Neural cell (in vitro differentiated cells): ENCODE data around the gene UQCRH. TPM values are rescaled to one million over a fixed set of nuclear protein-coding genes. Genes with fewer than 3 reads are reported as not detected.

Experiments used
- H2AFZ ChIP-seq: fragments of 200-600, 300-800 bp; sonication (generic), shearing (Covaris generic); 2 replicates; pipeline ENCODE4 v1.6.0; 2014; ENCODE audit warnings: low read depth, mild to moderate bottlenecking, antibody characterized with exemption, low read length, moderate library complexity
- H3F3A ChIP-seq: fragments of 200-600 bp; shearing (Covaris generic); 2 replicates; pipeline ENCODE4 v1.6.1; 2016; ENCODE audit warnings: mild to moderate bottlenecking, moderate library complexity, mixed read lengths, antibody characterized with exemption, low read length; ENCODE audit not compliant: insufficient read depth, poor library complexity, severe bottlenecking
- H3K27ac ChIP-seq: fragments of 200-600, 300-800 bp; sonication (generic), shearing (Covaris generic); 2 replicates; pipeline ENCODE4 v1.5.1; 2014; ENCODE audit warnings: mild to moderate bottlenecking, low read length, moderate library complexity
- H3K27me3 ChIP-seq: fragments of 300-800, 200-600 bp; sonication (generic), shearing (Covaris generic); 2 replicates; pipeline ENCODE4 v1.6.0; 2014; ENCODE audit warnings: mild to moderate bottlenecking, low read depth, low read length, moderate library complexity; ENCODE audit not compliant: insufficient read depth
- H3K36me3 ChIP-seq: fragments of 300-800, 200-600 bp; sonication (generic), shearing (Covaris generic); 2 replicates; pipeline ENCODE4 v1.5.1; 2014; ENCODE audit warnings: mild to moderate bottlenecking, antibody characterized with exemption, low read length, moderate library complexity; ENCODE audit not compliant: insufficient read depth
- H3K4me2 ChIP-seq: fragments of 300-800, 200-600 bp; sonication (generic), shearing (Covaris generic); 2 replicates; pipeline ENCODE4 v1.6.0; 2014; ENCODE audit warnings: mild to moderate bottlenecking, low read length
- H3K4me3 ChIP-seq: fragments of 300-800, 200-600 bp; sonication (generic), shearing (Covaris generic); 2 replicates; pipeline ENCODE4 v1.5.1; 2014; ENCODE audit warnings: mild to moderate bottlenecking, low read length, moderate library complexity
- H3K79me2 ChIP-seq: fragments of 200-600 bp; shearing (Covaris generic); replicated peaks from 2 replicates; pipeline ENCODE4 v1.6.0; 2014; ENCODE audit warnings: mild to moderate bottlenecking, low read length, moderate library complexity; ENCODE audit not compliant: insufficient read depth
- H3K9ac ChIP-seq: fragments of 300-800, 200-600 bp; sonication (generic), shearing (Covaris generic); 2 replicates; pipeline ENCODE4 v1.6.1; 2016; ENCODE audit warnings: mild to moderate bottlenecking, low read length, mixed read lengths
- H3K9me2 ChIP-seq: fragments of 200-600 bp; shearing (Covaris generic); 2 replicates; pipeline ENCODE4 v1.6.1; 2016; ENCODE audit warnings: mild to moderate bottlenecking, low read length, mixed read lengths; ENCODE audit not compliant: insufficient read depth
- H3K9me3 ChIP-seq: fragments of 200-600, 300-800 bp; sonication (generic), shearing (Covaris generic); 2 replicates; pipeline ENCODE4 v1.6.1; 2016; ENCODE audit warnings: mild to moderate bottlenecking, mixed run types, low read length, moderate library complexity, mixed read lengths
- H4K20me1 ChIP-seq: fragments of 200-600 bp; shearing (Covaris generic); 2 replicates; pipeline ENCODE4 v1.6.1; 2016; ENCODE audit warnings: mild to moderate bottlenecking, mixed run types; ENCODE audit not compliant: insufficient read depth
- CTCF ChIP-seq: fragments of 450-650 bp; IDR thresholded peaks from 2 replicates; pipeline ENCODE4 v1.5.1; 2014; ENCODE audit warnings: antibody characterized with exemption, mild to moderate bottlenecking, moderate library complexity; ENCODE audit not compliant: poor library complexity, severe bottlenecking
- EP300 ChIP-seq: fragments of 450-650 bp; conservative IDR thresholded peaks from 2 replicates; pipeline ENCODE4 v1.6.1; 2014; ENCODE audit warnings: antibody characterized with exemption, mild to moderate bottlenecking, moderate library complexity; ENCODE audit not compliant: poor library complexity, severe bottlenecking
- EZH2 ChIP-seq: fragments of 200-600, 300-800 bp; shearing (Covaris generic), sonication (generic); IDR thresholded peaks from 2 replicates; pipeline ENCODE4 v1.6.1; 2014; ENCODE audit warnings: antibody characterized with exemption, low read length, borderline replicate concordance, mild to moderate bottlenecking; ENCODE audit not compliant: insufficient read depth, poor library complexity, severe bottlenecking
- MXI1 ChIP-seq: fragments of 450-650 bp; conservative IDR thresholded peaks from 2 replicates; pipeline ENCODE4 v1.6.1; 2014; ENCODE audit warnings: antibody characterized with exemption, mild to moderate bottlenecking; ENCODE audit not compliant: poor library complexity, severe bottlenecking
- POLR2AphosphoS5 ChIP-seq: IDR thresholded peaks from 2 replicates; pipeline ENCODE4 v1.6.1; 2012
- RAD21 ChIP-seq: fragments of 450-650 bp; conservative IDR thresholded peaks from 2 replicates; pipeline ENCODE4 v1.6.1; 2014; ENCODE audit warnings: antibody characterized with exemption, mild to moderate bottlenecking, moderate library complexity
- SMC3 ChIP-seq: fragments of 450-650 bp; conservative IDR thresholded peaks from 2 replicates; pipeline ENCODE4 v1.6.1; 2014; ENCODE audit warnings: antibody characterized with exemption, mild to moderate bottlenecking, moderate library complexity; ENCODE audit not compliant: poor library complexity
- TAF1 ChIP-seq: IDR thresholded peaks from 2 replicates; pipeline ENCODE4 v1.6.1; 2012; ENCODE audit warnings: low read depth
- polyA plus RNA-seq: library from polyadenylated mRNA; depleted of rRNA; stranded (reverse); fragments of >200 nt; gene quantifications from 2 replicates; pipeline ENCODE4 v1.2.3, GENCODE V29; 2014
- TF ChIP-seq, protein P1 (sequence below): IDR thresholded peaks from 2 replicates; pipeline ENCODE4 v1.6.1; 2012; ENCODE audit warnings: borderline replicate concordance

The UQCRH gene
- polyA plus RNA-seq, 1 donor from 2014 or later, result 1,272 TPM

DNA sequence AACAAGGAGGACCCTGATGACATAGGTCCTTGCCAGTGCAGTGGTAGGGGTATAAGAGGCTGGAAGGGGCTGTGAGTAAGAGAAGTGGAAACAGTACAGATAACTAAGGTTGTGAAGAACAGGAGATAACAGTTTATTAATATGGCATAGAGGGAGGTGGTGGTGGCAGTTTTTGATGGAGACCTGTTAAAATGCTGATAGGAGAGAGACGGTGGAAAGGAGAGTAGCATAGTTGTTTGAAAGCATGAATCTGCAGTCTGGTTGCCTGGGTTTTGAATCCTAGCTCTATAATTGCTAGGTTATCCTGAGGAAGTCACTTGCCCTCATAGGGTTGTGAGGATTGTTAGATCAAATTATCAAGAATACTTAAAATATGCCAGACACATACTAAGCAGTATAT is 19.4 kb upstream of the UQCRH start:
- Histone ChIP-seq H3K9me3 (no peaks in the 10 kb centered on the region), H3K27ac (no peak overlapping the region), H2AFZ (no peak overlapping the region), H3K9me2 (no peaks in the 10 kb centered on the region), H3K36me3 (no peaks in the 10 kb centered on the region), H4K20me1 (no peaks in the 10 kb centered on the region), H3K27me3 (no peaks in the 10 kb centered on the region), H3K9ac (no peak overlapping the region), H3K4me2 (no peak overlapping the region), H3K79me2 (no peaks in the 10 kb centered on the region), H3F3A (no peaks in the 10 kb centered on the region), H3K4me3 (no peak overlapping the region)
- no peak for TF ChIP-seq CTCF
- no peak for TF ChIP-seq MXI1
- TF ChIP-seq RAD21, result no peak
- no peak for TF ChIP-seq POLR2AphosphoS5
- TF ChIP-seq TAF1, result no peak
- no peak for TF ChIP-seq EP300
- no peak for TF ChIP-seq EZH2
- TF ChIP-seq SMC3, result no peak
- TF ChIP-seq, protein P1, sequence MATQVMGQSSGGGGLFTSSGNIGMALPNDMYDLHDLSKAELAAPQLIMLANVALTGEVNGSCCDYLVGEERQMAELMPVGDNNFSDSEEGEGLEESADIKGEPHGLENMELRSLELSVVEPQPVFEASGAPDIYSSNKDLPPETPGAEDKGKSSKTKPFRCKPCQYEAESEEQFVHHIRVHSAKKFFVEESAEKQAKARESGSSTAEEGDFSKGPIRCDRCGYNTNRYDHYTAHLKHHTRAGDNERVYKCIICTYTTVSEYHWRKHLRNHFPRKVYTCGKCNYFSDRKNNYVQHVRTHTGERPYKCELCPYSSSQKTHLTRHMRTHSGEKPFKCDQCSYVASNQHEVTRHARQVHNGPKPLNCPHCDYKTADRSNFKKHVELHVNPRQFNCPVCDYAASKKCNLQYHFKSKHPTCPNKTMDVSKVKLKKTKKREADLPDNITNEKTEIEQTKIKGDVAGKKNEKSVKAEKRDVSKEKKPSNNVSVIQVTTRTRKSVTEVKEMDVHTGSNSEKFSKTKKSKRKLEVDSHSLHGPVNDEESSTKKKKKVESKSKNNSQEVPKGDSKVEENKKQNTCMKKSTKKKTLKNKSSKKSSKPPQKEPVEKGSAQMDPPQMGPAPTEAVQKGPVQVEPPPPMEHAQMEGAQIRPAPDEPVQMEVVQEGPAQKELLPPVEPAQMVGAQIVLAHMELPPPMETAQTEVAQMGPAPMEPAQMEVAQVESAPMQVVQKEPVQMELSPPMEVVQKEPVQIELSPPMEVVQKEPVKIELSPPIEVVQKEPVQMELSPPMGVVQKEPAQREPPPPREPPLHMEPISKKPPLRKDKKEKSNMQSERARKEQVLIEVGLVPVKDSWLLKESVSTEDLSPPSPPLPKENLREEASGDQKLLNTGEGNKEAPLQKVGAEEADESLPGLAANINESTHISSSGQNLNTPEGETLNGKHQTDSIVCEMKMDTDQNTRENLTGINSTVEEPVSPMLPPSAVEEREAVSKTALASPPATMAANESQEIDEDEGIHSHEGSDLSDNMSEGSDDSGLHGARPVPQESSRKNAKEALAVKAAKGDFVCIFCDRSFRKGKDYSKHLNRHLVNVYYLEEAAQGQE, result no peak

DNA sequence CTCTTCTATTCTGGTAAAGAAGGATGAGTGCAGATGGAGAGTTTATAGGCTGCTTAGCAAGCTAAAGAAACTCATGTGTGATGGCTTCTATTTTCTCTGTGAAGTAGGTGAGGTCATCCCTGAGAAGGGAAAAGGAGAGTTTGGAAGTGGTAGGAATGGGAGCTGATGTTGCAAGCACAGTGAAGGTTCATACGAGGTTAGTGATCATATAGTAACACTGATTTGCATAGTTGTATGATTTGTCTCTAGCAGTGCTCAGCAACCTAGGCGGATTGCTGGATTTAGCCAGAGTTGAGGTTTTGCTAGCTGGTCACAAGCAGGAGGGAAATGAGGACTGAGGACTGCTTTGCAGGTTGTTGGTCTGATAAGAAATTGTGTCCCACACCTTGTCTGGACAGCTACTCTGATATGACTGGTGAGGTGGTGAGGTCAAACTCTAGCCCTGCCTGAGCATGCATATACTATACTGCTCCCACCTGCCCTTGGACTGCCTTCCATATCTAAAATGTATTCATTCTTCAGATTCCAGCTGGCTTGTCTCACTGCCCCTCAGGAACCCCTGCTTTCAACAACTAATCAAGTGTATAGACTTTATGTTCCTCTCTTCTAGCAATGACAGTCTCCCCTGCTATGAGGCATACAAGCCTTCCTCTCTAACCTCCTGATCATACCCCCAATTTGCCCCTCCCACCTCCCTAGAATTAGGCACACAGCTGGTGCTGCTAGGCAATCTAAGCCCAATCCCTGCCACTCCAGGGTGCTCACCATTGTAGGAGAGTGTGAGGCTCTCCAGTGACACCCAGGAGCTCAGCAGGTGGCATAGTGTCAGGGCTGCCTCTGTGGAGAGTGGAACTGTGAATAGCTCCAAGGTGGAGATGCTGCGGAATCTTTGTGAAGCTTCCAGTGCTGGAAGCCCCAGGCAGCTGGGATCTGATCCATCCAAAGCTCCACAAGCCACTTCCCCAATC is 18.6 kb upstream of the UQCRH start:
- no peak overlapping the region for H3K4me2 ChIP-seq
- no peaks in the 10 kb centered on the region for H3K9me2 ChIP-seq
- no peak overlapping the region for H3K9ac ChIP-seq
- H3K27me3 ChIP-seq, result no peaks in the 10 kb centered on the region
- no peaks in the 10 kb centered on the region for H4K20me1 ChIP-seq
- no peaks in the 10 kb centered on the region for H3K9me3 ChIP-seq
- no peak for TF ChIP-seq RAD21
- TF ChIP-seq SMC3, result no peak
- peaks cover 2% of the 10 kb centered on the region for H3K36me3 ChIP-seq
- H3F3A ChIP-seq, result no peaks in the 10 kb centered on the region
- no peak overlapping the region for H3K4me3 ChIP-seq
- no peaks in the 10 kb centered on the region for H3K79me2 ChIP-seq
- H2AFZ ChIP-seq, result no peak overlapping the region
- no peak overlapping the region for H3K27ac ChIP-seq
